ENCODE measurements around the gene SLC30A1. TPM values are rescaled to one million over a fixed set of nuclear protein-coding genes. Genes with fewer than 3 reads are reported as not detected.

Gene SLC30A1
- polyA plus RNA-seq, 3 donors = 11.9 to 15.4 (median 13.2) TPM

DNA sequence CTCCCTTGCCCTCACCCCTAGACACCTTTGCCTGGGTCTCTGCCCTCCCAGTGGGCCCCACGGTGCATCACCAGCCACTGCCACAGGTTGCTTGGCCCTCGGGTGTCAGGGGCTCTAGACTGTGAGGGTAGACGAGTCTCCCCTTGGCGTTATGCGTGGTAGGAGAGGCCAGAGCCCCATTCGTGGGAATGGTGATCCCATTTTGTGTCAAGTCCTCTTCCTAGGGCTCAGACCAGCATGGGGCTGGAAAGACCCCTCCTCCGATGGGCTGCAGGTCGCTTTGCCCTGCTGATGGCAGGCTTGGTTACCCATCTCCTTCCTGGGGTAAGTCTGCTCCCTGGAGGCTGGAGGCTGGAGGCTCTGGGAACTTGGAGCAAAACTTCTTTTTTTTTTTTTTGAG is 42.4 kb downstream of the SLC30A1 start:
- Mint-ChIP-seq H3K9me3 (peaks cover 2 to 15% (median 10%) of the 10 kb centered on the region in 7 donors), H3K4me1 (peaks cover 6% of the 10 kb centered on the region), H3K36me3 (no peaks in the 10 kb centered on the region), H3K4me3 (no peak overlapping the region), H3K27me3 (ENCODE audit: low read depth in 3 of 3) (peaks cover 1 to 6% (median 2%) of the 10 kb centered on the region in 3 donors), H3K27ac (no peak overlapping the region)
- no peak overlapping the region for H3K4me2 ChIP-seq (replicated peaks; ENCODE audit: extremely low read depth, low read length, poor library complexity, severe bottlenecking)
- no peaks in the 10 kb centered on the region for H4K20me1 ChIP-seq (ENCODE audit: insufficient read depth, low read length)
- H3K4me3 ChIP-seq (replicated peaks in 1 of 3; ENCODE audit: low read depth in 2 of 3, low read length in 3 of 3) = no peak overlapping the region
- no peak overlapping the region for H2AFZ ChIP-seq (ENCODE audit: insufficient read depth, low read depth, low read length, poor library complexity, severe bottlenecking)
- no peak overlapping the region for H3K27ac ChIP-seq (ENCODE audit: low read depth in 1 of 2, low read length in 2 of 2)
- no peaks in the 10 kb centered on the region for H3K36me3 ChIP-seq (replicated peaks in 1 of 2; ENCODE audit: control insufficient read depth in 1 of 2, insufficient read depth in 2 of 2, low read length in 2 of 2)
- DNase-seq = no peak
- no peaks in the 10 kb centered on the region for H3K9me3 ChIP-seq (replicated peaks in 1 of 2; ENCODE audit: control insufficient read depth in 1 of 2, insufficient read depth in 1 of 2, low read length in 2 of 2)
- intact Hi-C loops (cut with micrococcal nuclease) = no loop called here
- 90% methylated on average over 8 of the region's 8 CpGs for WGBS (ENCODE audit: insufficient coverage)
- H3K79me2 ChIP-seq (ENCODE audit: insufficient read depth, low read length) = no peaks in the 10 kb centered on the region
- no peaks in the 10 kb centered on the region for H3K27me3 ChIP-seq (ENCODE audit: control insufficient read depth in 2 of 2, insufficient read depth in 2 of 2, low read length in 2 of 2)
- TF ChIP-seq, protein P1, sequence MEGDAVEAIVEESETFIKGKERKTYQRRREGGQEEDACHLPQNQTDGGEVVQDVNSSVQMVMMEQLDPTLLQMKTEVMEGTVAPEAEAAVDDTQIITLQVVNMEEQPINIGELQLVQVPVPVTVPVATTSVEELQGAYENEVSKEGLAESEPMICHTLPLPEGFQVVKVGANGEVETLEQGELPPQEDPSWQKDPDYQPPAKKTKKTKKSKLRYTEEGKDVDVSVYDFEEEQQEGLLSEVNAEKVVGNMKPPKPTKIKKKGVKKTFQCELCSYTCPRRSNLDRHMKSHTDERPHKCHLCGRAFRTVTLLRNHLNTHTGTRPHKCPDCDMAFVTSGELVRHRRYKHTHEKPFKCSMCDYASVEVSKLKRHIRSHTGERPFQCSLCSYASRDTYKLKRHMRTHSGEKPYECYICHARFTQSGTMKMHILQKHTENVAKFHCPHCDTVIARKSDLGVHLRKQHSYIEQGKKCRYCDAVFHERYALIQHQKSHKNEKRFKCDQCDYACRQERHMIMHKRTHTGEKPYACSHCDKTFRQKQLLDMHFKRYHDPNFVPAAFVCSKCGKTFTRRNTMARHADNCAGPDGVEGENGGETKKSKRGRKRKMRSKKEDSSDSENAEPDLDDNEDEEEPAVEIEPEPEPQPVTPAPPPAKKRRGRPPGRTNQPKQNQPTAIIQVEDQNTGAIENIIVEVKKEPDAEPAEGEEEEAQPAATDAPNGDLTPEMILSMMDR (IDR thresholded peaks at IDR 0.05) = no peak
- no peak overlapping the region for H3K9ac ChIP-seq (ENCODE audit: insufficient read depth, low read length, poor library complexity, severe bottlenecking)
- H3K4me1 ChIP-seq (ENCODE audit: control insufficient read depth in 1 of 2, insufficient read depth in 2 of 2, low read length in 2 of 2) = no peaks in the 10 kb centered on the region

DNA sequence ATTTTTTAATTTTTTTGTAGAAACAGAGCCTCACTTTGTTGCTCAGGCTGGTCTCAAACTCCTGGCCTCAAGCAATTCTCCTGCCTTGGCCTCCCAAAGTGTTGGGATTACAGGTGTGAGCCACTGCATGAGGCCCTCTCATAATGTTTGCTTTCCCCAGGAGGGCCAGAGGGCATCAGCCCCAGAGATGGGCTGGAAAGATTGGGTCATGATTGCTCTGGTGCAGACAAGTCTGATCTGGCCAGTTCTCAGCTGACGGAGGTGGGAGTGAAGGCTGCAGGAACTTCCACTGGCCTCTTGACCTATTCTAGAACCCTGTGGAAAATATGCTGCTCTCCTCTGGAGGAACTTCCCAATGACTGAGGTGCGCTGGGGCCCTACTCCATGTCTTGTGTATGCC is 43.6 kb downstream of the SLC30A1 start:
- TF ChIP-seq, protein P1 (IDR thresholded peaks at IDR 0.05) = no peak
- Histone ChIP-seq H3K27me3 (ENCODE audit: control insufficient read depth in 2 of 2, insufficient read depth in 2 of 2, low read length in 2 of 2) (no peaks in the 10 kb centered on the region), H3K4me3 (replicated peaks in 1 of 3; ENCODE audit: low read depth in 2 of 3, low read length in 3 of 3) (no peak overlapping the region), H3K9ac (ENCODE audit: insufficient read depth, low read length, poor library complexity, severe bottlenecking) (no peak overlapping the region), H3K36me3 (replicated peaks in 1 of 2; ENCODE audit: control insufficient read depth in 1 of 2, insufficient read depth in 2 of 2, low read length in 2 of 2) (no peaks in the 10 kb centered on the region), H2AFZ (ENCODE audit: insufficient read depth, low read depth, low read length, poor library complexity, severe bottlenecking) (no peak overlapping the region), H4K20me1 (ENCODE audit: insufficient read depth, low read length) (no peaks in the 10 kb centered on the region), H3K27ac (ENCODE audit: low read depth in 1 of 2, low read length in 2 of 2) (no peak overlapping the region), H3K9me3 (replicated peaks in 1 of 2; ENCODE audit: control insufficient read depth in 1 of 2, insufficient read depth in 1 of 2, low read length in 2 of 2) (no peaks in the 10 kb centered on the region), H3K79me2 (ENCODE audit: insufficient read depth, low read length) (no peaks in the 10 kb centered on the region), H3K4me1 (ENCODE audit: control insufficient read depth in 1 of 2, insufficient read depth in 2 of 2, low read length in 2 of 2) (no peaks in the 10 kb centered on the region), H3K4me2 (replicated peaks; ENCODE audit: extremely low read depth, low read length, poor library complexity, severe bottlenecking) (no peak overlapping the region)
- H3K27ac Mint-ChIP-seq = no peak overlapping the region
- WGBS (ENCODE audit: insufficient coverage) = 100% methylated on average over 2 of the region's 2 CpGs
- peaks cover 0 to 6% (median 1%) of the 10 kb centered on the region in 3 donors for H3K27me3 Mint-ChIP-seq (ENCODE audit: low read depth in 3 of 3)
- no peak for DNase-seq
- intact Hi-C loops (cut with micrococcal nuclease) = no loop called here
- peaks cover 8% of the 10 kb centered on the region for H3K4me1 Mint-ChIP-seq
- no peaks in the 10 kb centered on the region for H3K36me3 Mint-ChIP-seq
- no peak overlapping the region for H3K4me3 Mint-ChIP-seq
- peaks cover 0 to 2% (median 0%) of the 10 kb centered on the region in 7 donors for H3K9me3 Mint-ChIP-seq

All from CD14-positive monocyte (primary cell).